Activated CD4-positive, alpha-beta memory T cell treated with anti-CD3 and anti-CD28 coated beads, Interleukin-2, amount 10 ng/mL, durations not matched to agents 7 days and 5 days (primary cell): ENCODE results near the gene FBXW11. TPM values are rescaled to one million over a fixed set of nuclear protein-coding genes. Genes with fewer than 3 reads are reported as not detected.

Experiments
- CTCF ChIA-PET: fragments of 350-600 bp; sonication (Branson Sonifier 250); formaldehyde crosslinking; loops from one replicate; lab custom pipeline; 2021; ENCODE audit warnings: antibody characterized with exemption, inconsistent platforms; lab: Charles Lee
- POLR2A ChIA-PET: fragments of 350-600 bp; sonication (Branson Sonifier 250); formaldehyde crosslinking; loops from one replicate; lab custom pipeline; 2021; ENCODE audit warnings: antibody characterized with exemption; lab: Charles Lee
- DNase-seq: peaks from one replicate; pipeline ENCODE4 v3.0.0-alpha.2; 2020
- H3K27ac Mint-ChIP-seq: one replicate; pipeline ENCODE4 v1.8.0; 2021; ENCODE audit warnings: mild to moderate bottlenecking, mixed read lengths
- H3K27me3 Mint-ChIP-seq: one replicate; pipeline ENCODE4 v1.8.0; 2021; ENCODE audit warnings: mixed read lengths
- H3K36me3 Mint-ChIP-seq: one replicate; pipeline ENCODE4 v1.8.0; 2021; ENCODE audit warnings: low read depth, mixed read lengths
- H3K4me1 Mint-ChIP-seq: one replicate; pipeline ENCODE4 v1.8.0; 2021; ENCODE audit warnings: mixed read lengths
- H3K4me3 Mint-ChIP-seq: one replicate; pipeline ENCODE4 v1.8.0; 2021; ENCODE audit warnings: mild to moderate bottlenecking, mixed read lengths
- H3K9me3 Mint-ChIP-seq: one replicate; pipeline ENCODE4 v1.8.0; 2021; ENCODE audit warnings: mixed read lengths
- total RNA-seq, 2 experiments: library from RNA; stranded (reverse); gene quantifications; one replicate each; pipeline ENCODE4 v1.2.3, GENCODE V29; 2021

Gene FBXW11
- total RNA-seq, 2 experiments from 2014 or later: 37.4 to 38.8 TPM

DNA sequence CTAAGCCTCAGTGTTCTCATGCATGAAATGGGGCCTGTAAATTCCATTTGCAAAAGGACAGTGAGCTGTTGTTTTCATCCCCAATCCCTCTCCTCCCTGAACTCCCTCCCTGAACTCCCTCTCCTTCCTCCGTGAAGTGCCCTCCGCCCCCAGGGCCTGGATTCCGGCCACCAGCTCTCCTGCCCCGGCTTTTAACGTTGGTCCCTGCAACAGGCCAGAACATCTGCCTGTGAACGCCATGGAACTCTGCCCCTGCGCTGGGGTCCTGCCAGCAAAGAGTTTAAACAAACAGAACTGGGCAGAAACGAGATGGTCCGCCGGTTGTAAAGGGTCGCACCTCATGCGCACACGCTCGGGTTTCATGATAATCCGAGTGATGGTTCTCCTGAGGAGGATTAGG lies 158.4 kb downstream of the FBXW11 start:
- Mint-ChIP-seq H3K27ac (no peak overlapping the region), H3K9me3 (no peaks in the 10 kb centered on the region), H3K27me3 (no peaks in the 10 kb centered on the region), H3K36me3 (no peaks in the 10 kb centered on the region), H3K4me3 (no peak overlapping the region), H3K4me1 (no peaks in the 10 kb centered on the region)
- CTCF ChIA-PET: no interaction called here
- POLR2A ChIA-PET: no interaction called here
- DNase-seq: no peak

DNA sequence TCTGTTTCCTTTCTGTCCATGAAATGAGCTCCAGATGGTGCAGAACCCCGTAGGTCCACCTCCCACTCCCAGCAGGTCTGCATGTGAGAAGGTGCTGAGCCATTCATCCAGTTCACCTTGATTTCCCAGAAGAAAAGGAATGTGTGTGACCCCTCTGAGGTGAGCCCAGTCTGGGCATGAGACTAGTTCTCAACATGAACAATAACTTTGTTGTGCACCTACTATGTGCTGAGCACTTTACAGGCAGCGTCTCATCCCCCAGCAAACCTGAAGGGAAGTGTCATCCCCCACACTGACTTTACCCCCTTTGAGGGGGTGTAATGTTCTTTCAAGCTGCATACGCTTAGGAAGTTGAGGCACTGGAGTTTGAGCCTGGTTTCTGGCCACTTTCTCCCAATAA lies 159.4 kb downstream of the FBXW11 start:
- ChIA-PET CTCF (no interaction called here), POLR2A (no interaction called here)
- DNase-seq: no peak
- Mint-ChIP-seq H3K36me3 (no peaks in the 10 kb centered on the region), H3K9me3 (no peaks in the 10 kb centered on the region), H3K4me1 (no peaks in the 10 kb centered on the region), H3K27ac (no peak overlapping the region), H3K4me3 (no peak overlapping the region), H3K27me3 (no peaks in the 10 kb centered on the region)

DNA sequence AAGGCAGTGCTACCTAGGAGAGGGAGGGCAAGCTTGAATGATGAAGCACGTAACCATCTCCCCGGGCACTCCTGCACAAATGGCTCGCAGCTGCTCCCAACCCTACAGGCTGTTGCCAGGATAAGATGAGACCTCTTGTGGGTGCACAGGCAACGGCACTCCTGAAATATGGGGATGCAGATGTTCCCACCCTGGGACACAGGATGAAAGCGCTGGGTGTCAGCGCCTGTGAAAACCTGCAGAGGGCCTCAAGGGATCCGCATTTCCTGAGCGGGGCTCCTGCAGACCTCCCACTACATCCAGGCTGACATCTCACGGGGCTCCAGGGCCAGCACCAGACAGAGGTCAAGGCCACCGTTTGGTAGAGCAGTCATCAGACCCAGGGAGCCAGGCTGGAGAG lies 160.1 kb downstream of the FBXW11 start:
- CTCF ChIA-PET: no interaction called here
- H3K4me1 Mint-ChIP-seq: no peaks in the 10 kb centered on the region
- H3K9me3 Mint-ChIP-seq: no peaks in the 10 kb centered on the region
- no peaks in the 10 kb centered on the region for H3K36me3 Mint-ChIP-seq
- H3K27ac Mint-ChIP-seq: no peak overlapping the region
- POLR2A ChIA-PET: no interaction called here
- no peaks in the 10 kb centered on the region for H3K27me3 Mint-ChIP-seq
- H3K4me3 Mint-ChIP-seq: no peak overlapping the region
- DNase-seq: no peak

DNA sequence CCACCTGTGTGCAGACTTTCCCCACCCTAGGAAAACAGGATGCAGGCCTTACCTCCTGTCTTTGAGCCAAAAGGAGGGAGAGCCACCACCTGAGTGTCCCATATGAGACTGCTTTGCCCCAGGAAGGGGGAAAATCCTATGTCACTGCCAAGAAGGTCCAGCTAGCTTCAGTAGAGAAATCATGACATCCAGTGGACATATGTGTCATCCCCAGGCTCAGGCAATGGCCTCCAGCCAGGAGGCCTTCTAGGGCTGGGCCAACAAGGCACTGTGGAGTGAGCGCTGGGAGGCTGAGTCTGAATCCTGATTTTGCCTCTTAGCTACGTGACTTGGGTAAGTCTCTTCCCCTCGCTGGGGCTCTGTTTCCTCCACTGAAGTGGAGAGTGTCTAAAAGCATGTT lies 160.6 kb downstream of the FBXW11 start:
- Mint-ChIP-seq H3K9me3 (no peaks in the 10 kb centered on the region), H3K4me1 (no peaks in the 10 kb centered on the region), H3K27ac (no peak overlapping the region), H3K27me3 (no peaks in the 10 kb centered on the region), H3K4me3 (no peak overlapping the region), H3K36me3 (no peaks in the 10 kb centered on the region)
- CTCF ChIA-PET: no interaction called here
- POLR2A ChIA-PET: no interaction called here
- DNase-seq: no peak

DNA sequence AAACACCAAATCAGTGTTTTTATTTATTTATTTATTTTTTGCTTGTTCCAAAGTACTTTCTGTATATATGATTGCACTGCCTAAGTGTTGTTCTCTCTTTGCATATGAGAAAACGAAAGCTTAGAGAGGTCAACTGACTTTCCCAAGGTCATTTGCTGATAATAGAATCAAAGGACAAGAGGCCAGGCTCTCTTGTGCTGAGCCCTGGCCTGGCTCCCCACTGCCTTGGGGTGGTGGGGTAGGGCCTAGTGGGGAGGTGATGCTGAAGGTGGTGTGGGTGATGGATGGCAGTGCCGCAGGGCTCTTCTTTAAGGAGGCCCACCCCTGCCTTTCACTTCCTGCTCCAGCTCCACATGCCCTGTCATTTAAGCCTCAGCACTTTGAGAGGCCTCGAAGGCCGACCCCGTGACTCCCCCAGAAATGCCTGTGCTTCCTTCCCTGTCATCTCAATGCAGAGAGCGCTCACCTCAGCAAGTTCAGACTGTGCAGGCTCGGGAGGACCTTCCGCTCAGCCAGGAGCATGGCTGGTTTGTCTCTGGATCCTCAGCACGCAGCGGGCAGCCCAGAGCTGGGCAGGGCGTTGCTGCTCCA lies 161.3 kb downstream of the FBXW11 start:
- ChIA-PET POLR2A (no interaction called here), CTCF (interaction anchor here (1.5 kb wide), 1 partner anchor 15 kb away, joined by 4 read pairs; no protein-coding TSS in a partner anchor)
- no peak overlapping the region for H3K4me3 Mint-ChIP-seq
- no peak for DNase-seq
- H3K36me3 Mint-ChIP-seq: no peaks in the 10 kb centered on the region
- no peak overlapping the region for H3K27ac Mint-ChIP-seq
- no peaks in the 10 kb centered on the region for H3K27me3 Mint-ChIP-seq
- H3K9me3 Mint-ChIP-seq: no peaks in the 10 kb centered on the region
- no peaks in the 10 kb centered on the region for H3K4me1 Mint-ChIP-seq

DNA sequence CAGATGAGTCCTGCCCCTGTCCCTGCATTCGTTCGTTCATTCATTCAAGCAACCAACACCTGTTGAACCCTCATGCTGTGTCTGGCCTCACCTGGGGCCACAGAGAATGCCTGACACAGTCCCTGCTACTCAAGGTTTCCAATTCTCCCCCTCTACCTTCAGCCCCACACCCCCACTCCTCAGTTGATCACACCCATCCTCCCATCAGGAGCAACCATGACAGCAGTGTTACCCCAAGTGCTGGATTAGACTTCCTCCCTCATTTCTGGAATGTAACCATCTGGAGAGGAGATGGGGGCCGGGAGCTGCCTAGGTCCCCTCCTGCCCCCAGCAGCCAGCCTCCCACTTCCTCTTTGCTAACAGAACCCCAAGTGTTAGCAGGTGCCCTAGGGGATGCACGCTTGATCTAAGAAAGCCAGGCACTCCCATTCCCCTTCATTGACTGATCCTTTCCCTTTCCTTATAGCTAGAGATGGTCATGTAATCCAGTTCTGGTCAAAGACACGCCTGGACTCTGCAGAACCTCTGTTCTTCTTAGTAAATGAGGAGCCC lies 163.6 kb downstream of the FBXW11 start:
- Mint-ChIP-seq H3K4me3 (no peak overlapping the region), H3K4me1 (no peaks in the 10 kb centered on the region), H3K9me3 (no peaks in the 10 kb centered on the region), H3K27me3 (no peaks in the 10 kb centered on the region), H3K36me3 (no peaks in the 10 kb centered on the region), H3K27ac (no peak overlapping the region)
- POLR2A ChIA-PET: no interaction called here
- DNase-seq: no peak
- CTCF ChIA-PET: no interaction called here

DNA sequence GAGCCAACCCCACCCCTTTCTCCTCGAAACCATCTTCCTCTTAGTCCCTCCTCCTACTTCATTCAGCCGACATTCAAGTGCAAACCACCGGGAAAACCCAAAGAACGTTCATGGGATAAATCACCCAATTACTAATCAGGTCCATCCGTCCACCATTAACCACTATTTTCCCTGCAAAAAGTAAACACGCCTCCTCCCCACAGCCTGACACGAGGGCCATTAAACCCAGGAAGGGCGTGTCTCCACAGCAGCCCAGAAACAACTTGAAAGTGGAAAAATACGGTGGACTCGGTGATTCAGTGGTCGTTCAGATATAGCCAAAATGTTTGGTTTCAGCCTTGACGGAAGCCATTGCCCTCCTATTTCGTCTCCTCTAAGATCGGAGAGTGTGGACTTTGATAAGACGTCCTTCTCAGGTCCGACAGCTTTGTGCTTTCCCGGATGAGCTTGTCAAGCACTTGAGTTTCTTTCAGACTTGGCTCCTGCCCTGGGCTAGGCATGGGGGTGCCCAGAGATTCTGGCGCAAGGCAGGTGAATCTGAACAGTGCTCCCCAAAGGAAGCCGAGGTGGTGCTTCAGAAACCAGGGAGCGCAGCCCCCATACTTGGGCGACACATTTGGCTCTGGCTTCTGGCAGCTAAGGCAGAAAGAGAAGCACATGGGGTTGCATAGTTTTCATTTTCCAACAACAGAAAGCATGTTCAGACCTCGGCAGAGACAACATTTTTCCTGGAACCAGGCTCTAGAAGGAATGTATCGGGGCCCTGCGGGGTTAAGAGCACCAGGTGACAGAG lies 164.3 kb downstream of the FBXW11 start:
- no peaks in the 10 kb centered on the region for H3K9me3 Mint-ChIP-seq
- ChIA-PET CTCF (no interaction called here), POLR2A (no interaction called here)
- no peak overlapping the region for H3K27ac Mint-ChIP-seq
- no peak overlapping the region for H3K4me3 Mint-ChIP-seq
- no peaks in the 10 kb centered on the region for H3K27me3 Mint-ChIP-seq
- no peaks in the 10 kb centered on the region for H3K36me3 Mint-ChIP-seq
- H3K4me1 Mint-ChIP-seq: no peaks in the 10 kb centered on the region
- DNase-seq: no peak

DNA sequence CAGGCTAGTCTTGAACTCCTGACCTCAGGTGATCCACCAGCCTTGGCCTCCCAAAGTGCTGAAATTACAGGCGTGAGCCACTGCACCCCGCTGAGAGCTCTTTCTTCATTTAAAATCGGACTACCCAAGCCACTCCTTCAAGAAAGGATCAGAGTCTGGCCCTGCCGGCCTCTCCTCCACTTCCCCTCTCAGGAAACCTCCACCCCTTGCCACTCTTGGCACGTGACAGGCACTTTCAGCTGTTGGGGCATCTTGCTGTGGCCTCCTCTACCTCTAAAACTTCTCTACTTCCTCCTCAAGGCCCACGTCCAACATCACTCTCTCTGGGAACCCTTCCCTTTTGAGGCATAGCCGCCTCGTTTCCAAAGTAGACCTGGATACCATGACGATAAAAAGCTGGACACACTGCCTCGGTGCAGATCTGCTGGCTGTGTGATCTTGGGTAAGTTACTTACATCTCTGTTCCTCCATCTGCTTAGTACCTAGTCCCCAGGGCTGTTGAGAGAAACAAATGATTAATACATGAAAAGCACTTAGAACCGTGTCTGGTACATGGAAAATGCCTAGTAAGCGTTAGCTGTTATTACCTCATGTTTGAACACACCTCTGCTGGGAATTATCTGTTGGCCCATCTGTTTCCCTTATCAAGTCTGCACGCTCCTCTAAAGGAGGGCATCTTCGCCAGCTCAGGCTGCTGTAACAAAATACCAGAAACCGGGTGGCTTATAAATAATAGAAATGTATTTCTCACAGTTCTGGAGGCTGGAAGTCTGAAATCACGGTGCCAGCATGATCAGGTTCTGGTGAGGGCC lies 165.5 kb downstream of the FBXW11 start:
- no peak overlapping the region for H3K4me3 Mint-ChIP-seq
- H3K27me3 Mint-ChIP-seq: no peaks in the 10 kb centered on the region
- H3K27ac Mint-ChIP-seq: no peak overlapping the region
- DNase-seq: no peak
- POLR2A ChIA-PET: no interaction called here
- no peaks in the 10 kb centered on the region for H3K4me1 Mint-ChIP-seq
- CTCF ChIA-PET: no interaction called here
- no peaks in the 10 kb centered on the region for H3K9me3 Mint-ChIP-seq
- no peaks in the 10 kb centered on the region for H3K36me3 Mint-ChIP-seq

DNA sequence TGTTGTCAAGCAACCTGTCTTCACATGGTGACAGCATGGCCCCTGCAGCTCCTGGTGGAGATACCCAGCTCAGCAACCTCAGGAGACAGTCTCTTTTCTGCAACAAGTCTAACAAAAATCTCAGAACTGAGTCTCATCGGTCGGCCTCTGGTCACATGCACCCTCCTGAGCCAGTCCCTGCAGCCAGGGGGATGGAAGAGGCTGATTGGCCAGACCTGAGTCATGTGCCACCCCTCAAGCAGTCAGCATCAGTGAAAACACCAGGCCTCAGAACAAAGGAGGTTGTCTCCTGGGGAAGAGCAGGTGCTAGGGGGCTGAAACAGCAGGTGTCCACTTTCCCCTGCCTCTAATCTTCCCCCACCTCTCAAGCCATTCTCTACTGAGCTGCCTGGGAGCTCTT lies 166.4 kb downstream of the FBXW11 start:
- Mint-ChIP-seq H3K36me3 (no peaks in the 10 kb centered on the region), H3K27ac (no peak overlapping the region), H3K4me1 (no peaks in the 10 kb centered on the region), H3K27me3 (no peaks in the 10 kb centered on the region), H3K9me3 (no peaks in the 10 kb centered on the region), H3K4me3 (no peak overlapping the region)
- no peak for DNase-seq
- POLR2A ChIA-PET: no interaction called here
- CTCF ChIA-PET: interaction anchor here (0.8 to 1.1 kb wide), 2 partner anchors 69 to 419 kb away, joined by 3 to 5 read pairs; no protein-coding TSS in a partner anchor

DNA sequence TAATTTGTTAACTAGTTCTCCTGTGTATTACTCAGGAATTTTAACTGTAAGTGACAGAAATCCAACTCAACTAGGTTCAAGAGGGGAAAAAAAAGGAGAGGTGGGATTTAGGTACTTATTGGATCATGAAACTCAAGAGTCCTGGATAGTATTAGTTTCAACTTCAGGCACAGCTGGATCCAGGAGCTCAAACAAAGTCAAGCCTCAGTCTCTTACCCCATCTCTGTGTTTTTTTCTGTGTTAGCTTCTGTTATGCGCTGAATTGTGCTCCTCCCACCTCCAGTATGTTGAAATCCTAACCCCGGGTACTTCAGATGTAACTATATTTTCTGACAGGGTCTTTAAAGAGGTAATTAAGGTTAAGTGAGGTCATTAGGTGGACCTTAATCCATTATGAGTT lies 167.3 kb downstream of the FBXW11 start:
- H3K27me3 Mint-ChIP-seq: no peaks in the 10 kb centered on the region
- H3K27ac Mint-ChIP-seq: no peak overlapping the region
- CTCF ChIA-PET: interaction anchor here (1.1 kb wide), 1 partner anchor 418 kb away, joined by 5 read pairs; no protein-coding TSS in a partner anchor

DNA sequence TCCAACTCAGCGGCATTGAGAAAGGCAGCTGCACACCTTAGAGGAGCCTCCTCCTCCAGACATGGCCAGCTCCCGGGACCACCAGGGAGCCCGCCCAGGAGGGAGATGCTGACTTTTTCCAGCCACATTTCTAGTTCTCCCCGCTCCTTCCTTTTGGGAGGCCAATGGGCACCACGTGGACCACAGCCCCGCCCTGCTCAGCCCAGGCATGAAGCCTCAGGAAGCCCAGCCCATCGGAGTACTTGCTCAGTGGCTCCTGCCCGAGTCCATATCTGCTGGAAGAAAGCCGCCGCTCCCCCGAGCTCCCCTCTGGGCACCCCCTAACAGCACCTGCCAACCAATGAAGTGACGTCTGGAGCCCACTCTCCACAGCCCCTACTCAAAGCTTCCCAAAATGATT lies 168.4 kb downstream of the FBXW11 start:
- H3K27me3 Mint-ChIP-seq: no peaks in the 10 kb centered on the region
- CTCF ChIA-PET: no interaction called here

More for the DNA sequence above, 167.3 kb downstream of the FBXW11 start:
- DNase-seq: no peak
- POLR2A ChIA-PET: no interaction called here
- no peaks in the 10 kb centered on the region for H3K9me3 Mint-ChIP-seq
- H3K36me3 Mint-ChIP-seq: no peaks in the 10 kb centered on the region
- no peak overlapping the region for H3K4me3 Mint-ChIP-seq
- H3K4me1 Mint-ChIP-seq: no peaks in the 10 kb centered on the region

DNA sequence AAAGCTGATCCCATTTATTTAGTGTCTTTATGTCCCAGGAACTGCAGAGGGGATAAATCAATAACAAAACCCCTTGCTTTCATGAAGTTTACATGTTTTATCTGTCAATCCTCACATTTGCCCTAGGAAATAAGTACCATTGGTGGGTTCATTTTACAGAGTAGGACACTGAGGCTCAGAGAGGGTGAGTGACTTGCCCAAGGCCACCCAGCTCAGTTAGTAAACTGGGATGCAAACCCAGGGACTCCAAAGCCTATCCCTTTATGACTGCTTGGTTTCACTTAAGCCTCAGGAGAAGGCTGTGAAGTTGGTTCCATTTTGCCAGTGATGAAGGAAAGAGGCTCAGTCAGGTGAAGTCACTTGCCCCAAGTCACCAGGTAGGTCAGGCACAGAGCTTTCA lies 168.9 kb downstream of the FBXW11 start:
- no peaks in the 10 kb centered on the region for H3K9me3 Mint-ChIP-seq
- H3K4me1 Mint-ChIP-seq: no peaks in the 10 kb centered on the region
- DNase-seq: no peak
- no peaks in the 10 kb centered on the region for H3K27me3 Mint-ChIP-seq
- no peak overlapping the region for H3K4me3 Mint-ChIP-seq
- no peaks in the 10 kb centered on the region for H3K36me3 Mint-ChIP-seq
- CTCF ChIA-PET: no interaction called here
- POLR2A ChIA-PET: no interaction called here
- H3K27ac Mint-ChIP-seq: no peak overlapping the region

More for the DNA sequence above, 168.4 kb downstream of the FBXW11 start:
- Mint-ChIP-seq H3K27ac (no peak overlapping the region), H3K4me3 (no peak overlapping the region), H3K4me1 (no peaks in the 10 kb centered on the region), H3K36me3 (no peaks in the 10 kb centered on the region), H3K9me3 (no peaks in the 10 kb centered on the region)
- POLR2A ChIA-PET: no interaction called here
- DNase-seq: no peak

DNA sequence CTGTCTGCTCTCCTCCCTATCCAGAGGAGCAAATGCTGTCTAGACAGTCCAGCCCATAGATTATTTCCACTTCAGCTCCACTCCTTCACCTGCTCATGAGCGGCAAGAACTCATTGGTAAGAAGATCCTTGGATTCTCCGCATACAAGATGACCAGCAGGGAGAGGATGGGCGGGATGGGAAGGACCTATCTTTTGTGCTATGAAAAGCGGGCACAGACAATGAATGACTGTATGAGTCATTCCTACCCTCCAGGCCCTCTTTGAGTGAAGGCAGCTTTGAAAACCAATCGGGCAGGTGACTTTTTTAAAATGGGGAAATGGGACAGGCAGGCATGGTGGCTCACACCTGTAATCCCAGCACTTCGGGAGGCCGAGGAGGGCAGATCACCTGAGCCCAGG lies 171.4 kb downstream of the FBXW11 start:
- Mint-ChIP-seq H3K27ac (no peak overlapping the region), H3K27me3 (peaks cover 4% of the 10 kb centered on the region), H3K4me3 (no peak overlapping the region), H3K9me3 (no peaks in the 10 kb centered on the region), H3K36me3 (no peaks in the 10 kb centered on the region), H3K4me1 (no peaks in the 10 kb centered on the region)
- no peak for DNase-seq
- POLR2A ChIA-PET: no interaction called here
- CTCF ChIA-PET: no interaction called here
